HG03159 (cell line): ENCODE results near the gene OR4F6.
"Not testable (repeated sequence)": the region's sequence is repeated elsewhere in the genome, so short reads cannot be mapped to it uniquely, and the experiment has no call there.

Experiments
- ATAC-seq: cut with Tn5 transposase; IDR thresholded peaks from one replicate; pipeline ENCODE4 v1.9.1; 2021; ENCODE audit warnings: mild to moderate bottlenecking, moderate library complexity; ENCODE audit not compliant: unreplicated experiment

Gene OR4F6, protein sequence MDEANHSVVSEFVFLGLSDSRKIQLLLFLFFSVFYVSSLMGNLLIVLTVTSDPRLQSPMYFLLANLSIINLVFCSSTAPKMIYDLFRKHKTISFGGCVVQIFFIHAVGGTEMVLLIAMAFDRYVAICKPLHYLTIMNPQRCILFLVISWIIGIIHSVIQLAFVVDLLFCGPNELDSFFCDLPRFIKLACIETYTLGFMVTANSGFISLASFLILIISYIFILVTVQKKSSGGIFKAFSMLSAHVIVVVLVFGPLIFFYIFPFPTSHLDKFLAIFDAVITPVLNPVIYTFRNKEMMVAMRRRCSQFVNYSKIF

DNA sequence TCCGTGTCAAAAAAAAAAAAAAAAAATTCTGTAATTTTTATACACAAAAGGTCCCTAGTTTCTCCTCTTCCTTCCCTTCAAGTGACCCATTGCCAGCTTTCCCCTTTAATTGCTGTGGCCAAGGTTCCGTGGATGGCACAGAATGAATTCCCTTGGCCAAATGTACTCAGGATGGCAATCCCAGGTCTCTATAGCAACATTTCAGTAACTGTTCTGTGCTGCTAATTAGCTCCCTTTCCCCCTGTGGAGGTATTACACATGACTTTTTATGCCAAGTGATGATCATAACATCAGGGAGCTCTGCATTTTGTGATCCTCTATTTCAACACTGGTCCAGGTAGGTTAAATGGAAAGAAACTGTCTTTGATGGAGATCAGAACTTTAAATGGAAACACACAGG is at the start of gene OR4F6:
OR4F6 (plus strand) TSS at position 301 of the 400 bp plus-strand sequence. CDS start 2,211 bp downstream, outside the sequence.
- ATAC-seq = no peak

DNA sequence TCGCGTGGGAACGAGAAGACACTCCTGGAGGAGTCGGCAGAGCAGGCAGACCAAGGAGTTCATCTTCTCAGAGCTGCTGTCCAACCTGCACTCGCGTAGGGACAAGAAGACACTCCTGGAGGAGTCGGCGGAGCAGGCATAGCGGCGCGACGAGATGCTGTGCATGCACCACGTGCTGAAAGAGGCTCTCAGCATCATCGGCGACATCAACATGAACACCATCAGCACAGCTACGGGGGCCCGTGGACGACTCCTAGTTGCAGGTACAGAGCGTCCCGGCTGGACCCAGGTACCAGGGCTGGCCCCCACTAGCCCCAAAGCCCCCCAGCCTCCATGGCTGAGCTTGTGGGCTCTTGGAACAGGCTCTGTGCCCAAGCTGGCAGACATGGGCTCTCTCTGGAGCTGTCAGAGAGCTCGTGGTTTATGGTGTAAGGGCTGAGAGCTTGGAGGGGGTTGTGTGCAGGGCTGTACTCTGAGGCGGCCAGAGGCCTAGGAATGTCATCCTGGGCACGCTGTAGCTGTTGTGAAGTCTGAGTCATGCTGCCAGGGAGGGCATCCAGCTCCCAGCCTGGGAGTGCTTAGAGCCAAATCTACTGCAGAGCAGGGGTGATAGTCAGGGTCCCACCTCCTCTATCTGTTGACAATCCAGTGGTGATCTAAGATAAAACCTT is 38.5 kb upstream of the OR4F6 start:
- not testable (repeated sequence) for ATAC-seq

DNA sequence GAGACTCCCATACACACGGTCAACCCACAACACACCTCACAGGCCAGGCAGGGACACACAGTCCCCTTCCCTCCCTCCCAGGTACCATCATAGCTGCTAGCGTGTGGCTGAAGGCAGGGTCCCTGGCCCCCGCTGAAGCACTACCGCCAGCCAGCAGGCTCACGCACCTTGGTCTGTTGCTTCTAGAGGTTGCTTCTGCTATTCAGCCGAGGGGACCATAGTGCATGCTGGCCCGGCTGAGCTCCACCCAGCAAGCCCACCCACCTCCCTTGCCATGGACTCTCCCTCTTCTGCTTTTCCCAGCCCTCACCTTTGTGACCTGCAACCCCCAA is 38.0 kb upstream of the OR4F6 start:
- ATAC-seq = not testable (repeated sequence)

DNA sequence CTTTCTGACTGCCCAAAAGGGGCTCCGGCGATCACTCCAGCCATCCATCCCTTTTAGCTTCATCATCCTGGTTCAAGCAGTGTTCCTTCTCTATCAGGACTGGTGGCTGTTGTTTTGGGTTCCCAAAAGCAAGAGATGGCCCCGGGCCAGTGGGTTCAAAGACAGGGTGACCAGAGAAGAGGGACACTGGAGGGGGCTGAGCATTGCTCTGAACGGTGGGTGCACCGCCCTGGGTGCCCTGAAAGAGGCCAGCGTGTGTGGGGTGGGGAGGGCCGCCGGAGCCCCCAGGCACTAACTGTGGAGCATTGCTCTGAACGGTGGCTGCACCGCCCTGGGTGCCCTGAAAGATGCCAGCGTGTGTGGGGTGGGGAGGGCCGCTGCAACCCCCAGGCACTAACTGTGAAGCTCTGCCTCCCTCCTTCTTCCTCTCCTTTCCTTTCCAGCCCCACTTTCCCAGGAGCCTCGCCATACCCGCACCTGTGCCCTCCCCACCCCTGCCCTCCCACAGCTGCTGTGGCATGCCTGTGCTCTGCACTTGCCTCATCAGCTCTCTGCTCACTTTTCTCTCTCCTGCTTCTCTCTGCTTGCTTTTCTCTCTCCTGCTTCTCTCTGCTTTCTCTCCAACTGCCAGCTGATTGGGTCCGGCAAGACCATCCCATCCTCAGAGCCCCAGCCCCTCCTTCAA is 37.4 kb upstream of the OR4F6 start:
- no peak for ATAC-seq

DNA sequence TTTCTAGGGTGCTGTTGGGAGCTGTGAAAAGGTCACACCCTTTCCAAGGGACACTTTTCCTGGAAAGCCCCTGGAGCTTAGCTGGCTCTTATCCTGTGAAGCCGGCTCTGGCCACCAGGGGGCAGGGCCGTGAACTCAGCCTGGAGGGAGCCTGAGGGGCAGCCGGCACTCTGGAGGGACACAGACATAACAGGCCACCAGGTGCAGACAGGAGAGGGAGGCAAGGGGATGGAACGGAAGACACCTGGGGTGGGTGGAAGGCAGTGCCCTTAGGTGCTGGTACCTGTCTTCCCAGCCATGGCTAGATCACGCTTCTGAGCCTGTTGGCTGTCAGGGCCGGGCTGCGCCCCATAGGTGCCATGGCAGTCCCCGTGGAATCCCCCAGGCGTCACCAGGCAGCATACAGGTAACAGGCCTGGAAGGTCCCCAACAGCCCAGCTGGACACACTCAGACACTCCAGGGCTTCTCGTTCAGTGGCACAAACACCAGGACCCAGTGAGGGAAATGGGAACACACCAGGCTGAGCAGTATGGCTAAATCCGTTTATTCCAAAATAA is 36.1 kb upstream of the OR4F6 start:
- ATAC-seq = not testable (repeated sequence)

DNA sequence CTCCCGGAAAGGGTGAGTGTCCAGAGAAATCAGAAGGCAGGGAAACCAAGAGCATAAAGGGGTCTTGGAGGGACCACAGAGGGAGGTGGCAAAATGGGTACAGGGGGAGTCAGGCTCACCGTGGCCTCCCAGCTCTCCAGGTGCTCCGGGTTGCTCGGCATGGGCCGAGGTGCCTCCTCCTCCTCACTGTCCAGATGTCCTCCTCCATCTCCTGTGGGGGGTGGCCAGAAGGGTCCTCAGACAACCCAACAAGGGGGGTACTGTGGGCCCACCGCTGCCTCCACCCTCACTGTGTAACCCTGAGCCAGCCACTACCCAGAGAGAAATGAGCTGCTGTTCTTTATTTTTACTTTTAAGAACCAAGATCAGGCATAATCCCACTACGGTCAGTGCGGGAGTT is 30.4 kb upstream of the OR4F6 start:
- ATAC-seq = no peak

DNA sequence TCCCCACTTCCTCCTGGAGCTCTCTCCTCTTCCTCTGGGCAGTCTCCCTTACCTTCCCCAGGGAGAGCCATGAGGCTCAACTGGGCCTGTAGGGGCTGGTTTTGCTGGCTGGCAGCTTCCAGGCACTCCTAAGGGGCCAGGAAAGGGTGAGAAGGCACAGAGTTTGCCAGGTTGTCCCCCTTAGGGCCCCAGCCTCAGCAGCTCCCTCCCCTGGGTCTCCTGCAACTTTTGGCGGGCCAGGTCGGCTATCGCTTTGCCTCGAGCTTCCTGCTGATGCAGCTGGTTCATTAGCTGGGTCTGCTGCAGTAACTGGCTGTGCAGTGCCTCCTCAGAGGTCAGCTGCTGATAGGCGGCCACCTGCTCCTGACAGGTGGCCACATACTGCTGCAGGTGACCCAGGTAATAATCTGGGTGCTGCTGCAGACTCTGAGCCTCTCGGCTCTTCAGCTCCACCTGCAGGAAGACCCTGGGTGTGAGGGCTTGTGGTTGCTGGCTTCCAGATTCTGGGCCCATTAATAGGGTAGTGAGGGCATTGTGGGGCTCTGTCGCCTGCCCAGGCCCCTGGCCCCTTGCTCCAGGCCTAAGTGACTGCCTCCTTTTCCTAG is 29.7 kb upstream of the OR4F6 start:
- ATAC-seq = no peak

DNA sequence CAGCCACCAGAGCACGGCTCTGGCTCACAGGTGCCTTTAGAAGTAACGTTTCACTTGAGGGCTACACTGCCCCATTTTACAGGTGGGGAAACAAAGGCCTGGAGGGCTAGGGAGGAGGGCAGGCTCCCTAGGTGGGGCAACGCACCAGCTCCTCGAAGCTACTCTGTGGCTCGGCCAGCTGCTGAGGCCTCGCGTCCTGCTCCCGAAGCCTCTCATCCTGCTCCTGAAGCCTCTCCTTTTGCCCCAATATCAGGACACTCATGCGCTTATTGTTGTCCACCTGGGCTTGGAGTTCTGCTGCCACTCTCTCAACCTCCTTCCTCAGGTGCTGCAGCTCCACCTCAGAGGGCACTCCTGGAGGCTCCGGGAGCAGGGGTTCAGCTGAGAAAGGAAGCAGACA is 28.2 kb upstream of the OR4F6 start:
- no peak for ATAC-seq

DNA sequence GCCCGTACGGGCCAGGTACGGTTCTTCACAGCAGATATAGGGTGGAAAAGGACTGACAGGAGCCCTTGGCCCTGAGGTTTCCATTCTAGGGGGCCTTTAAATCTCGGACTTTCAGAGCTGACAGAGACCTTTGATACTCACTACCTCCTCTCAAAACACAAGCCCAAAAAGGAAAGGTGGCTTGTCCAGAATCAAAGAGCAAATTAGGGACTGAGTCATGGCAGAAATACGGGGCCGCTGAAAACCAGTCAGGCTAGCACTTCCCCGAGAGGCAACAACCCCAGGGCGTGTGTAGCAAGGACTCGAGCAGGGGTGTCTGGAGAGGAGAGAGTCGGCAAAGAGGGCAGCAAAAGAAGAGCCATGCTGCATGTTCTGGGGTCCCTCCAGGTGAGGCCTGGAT is 24.7 kb upstream of the OR4F6 start:
- not testable (repeated sequence) for ATAC-seq

DNA sequence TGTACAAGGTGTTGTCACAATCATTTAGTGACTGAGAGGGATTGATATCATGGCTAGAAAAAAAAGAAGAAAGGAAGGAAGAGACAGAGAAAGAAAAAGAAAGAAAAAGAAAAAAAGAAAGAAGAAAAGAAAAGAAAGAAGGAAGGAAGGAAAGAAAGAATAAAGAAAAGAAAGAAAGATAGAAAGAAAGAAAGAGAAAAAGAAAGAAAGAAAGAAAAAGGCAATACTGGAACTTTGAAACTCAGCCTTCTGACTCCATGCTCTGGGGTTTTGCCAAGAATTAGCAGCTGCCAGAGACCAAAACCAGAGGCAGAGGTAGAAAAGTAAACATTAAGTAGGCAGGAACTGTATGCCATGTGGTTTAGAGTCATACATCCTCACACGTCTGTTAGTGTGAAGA is 23.1 kb upstream of the OR4F6 start:
- not testable (repeated sequence) for ATAC-seq

DNA sequence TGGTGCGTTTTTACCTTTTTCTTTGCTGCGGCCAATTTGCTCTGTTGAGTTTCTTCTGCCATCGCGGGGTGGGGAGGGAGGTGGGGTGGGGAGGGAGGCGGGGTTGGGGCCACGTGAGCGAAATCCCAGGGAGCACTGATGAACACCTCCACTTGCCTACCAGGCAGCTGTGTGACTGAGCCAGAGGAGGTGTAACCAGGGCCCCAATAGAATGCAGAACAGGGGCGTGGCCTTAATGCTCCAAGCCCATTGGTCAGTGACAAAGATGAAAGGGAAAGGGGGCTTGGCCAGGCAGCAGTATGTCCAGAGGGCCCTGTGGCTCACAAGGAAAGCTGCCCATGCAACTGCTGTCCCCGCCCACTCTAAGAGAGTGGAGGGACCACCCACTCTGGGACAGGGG is 21.4 kb upstream of the OR4F6 start:
- no peak for ATAC-seq

DNA sequence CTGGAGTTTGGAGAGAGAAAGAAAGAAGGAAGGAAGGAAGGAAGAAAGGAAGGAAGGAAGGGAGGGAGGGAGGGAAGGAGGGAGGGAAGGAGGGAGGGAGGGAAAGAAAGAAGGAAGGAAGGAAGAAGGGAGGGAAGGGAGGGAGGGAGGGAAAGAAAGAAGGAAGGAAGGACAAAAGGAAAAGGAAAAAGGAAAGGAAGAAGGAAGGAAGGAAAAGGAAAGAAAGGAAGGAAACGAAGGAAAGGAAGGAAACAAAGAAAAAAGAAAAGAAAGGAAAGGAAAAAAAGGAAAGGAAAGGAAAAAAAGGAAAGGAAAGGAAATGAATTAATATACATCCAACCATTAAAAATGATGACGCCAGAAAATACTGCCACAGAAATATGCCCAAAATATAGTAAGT is 18.7 kb upstream of the OR4F6 start:
- ATAC-seq = no peak

DNA sequence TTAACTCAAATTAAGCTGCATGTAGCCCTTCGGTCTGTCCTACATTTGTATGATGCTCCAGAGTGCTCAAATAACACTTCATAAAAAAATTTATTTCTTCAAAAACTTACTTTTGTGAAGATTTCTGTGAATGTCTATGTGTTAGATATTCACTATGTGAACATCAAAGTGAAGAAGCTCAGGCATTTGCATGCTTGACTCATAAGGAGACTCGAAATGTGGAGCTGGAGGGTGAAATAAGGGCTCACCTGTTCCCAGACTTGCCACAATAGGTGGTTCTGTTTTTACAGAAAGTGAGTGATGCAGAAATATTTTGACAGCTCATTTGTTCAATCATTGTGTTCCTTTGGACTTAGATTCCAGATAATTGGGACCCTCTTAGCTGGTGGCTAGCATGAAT is 16.9 kb upstream of the OR4F6 start:
- ATAC-seq = not testable (repeated sequence)

DNA sequence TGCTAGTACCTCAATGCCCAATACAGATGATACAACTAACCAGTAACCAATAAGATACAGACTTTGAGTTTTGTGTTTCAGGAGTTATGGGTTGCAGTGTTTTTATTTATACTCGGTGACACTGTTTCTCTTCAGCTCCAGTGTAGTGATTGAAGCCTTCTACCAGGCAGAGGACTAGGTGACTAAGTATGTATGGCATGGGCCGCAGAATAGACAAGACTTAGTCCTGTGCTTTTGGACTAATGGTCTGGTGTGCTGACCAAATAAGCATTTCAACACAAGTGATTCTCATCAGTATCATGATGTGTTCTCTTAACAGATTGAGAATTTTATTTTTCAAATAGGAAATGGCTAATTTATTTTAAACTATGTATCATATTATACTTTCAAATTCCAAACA is 15.3 kb upstream of the OR4F6 start:
- ATAC-seq = not testable (repeated sequence)

DNA sequence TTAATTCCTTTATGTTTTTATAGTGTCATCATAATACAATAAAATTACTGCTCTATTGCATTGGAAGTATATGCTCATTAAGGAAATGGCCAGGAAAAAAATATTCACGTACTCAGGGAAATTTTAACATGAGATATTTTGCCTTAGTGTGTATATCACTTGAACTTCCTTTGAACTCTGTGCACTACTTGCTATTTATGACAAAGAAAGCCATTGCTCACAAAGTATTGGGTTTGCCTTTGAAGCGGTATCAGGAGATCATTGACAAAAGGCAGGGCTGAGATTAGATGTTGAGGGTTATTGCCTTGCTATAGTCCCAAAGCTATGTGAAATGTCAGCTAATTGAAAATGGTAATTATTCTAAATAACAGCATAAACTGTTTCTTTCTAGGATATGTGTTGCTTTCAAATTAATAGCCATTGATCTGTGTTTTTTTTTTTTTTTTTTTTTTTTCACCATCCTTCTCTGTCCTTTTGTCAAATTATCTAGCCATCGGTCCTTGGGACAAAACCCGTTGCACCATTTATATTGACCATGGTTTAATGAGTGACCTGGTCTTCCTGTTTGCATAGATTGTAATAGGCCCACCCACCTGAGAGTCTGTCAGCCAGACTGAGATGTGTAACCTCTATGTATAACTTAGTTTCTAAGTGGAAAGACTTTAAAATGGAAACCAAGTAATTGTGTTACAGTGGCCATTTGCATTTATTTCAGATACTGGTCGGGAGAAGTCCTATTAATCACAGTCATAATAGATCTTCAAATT is 14.6 kb upstream of the OR4F6 start:
- ATAC-seq = not testable (repeated sequence)

DNA sequence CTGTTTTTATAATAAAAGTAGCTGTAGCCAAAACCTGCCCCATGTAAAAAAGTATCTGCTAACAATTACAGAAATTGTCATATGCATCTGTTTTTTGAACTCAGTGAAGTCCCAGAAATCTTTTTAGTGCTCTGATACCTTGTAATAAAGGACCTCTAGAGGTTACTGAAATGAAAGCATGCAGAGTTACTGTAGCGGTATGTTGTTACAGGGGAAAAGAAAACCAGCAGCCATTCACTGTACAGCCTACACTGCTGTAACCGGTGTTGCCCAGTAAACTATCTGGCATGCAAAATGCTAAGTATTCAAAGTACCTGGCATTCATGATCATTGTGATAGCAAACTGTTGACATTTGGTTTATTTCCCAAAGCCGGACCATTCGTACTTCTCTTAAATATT is 12.6 kb upstream of the OR4F6 start:
- not testable (repeated sequence) for ATAC-seq

DNA sequence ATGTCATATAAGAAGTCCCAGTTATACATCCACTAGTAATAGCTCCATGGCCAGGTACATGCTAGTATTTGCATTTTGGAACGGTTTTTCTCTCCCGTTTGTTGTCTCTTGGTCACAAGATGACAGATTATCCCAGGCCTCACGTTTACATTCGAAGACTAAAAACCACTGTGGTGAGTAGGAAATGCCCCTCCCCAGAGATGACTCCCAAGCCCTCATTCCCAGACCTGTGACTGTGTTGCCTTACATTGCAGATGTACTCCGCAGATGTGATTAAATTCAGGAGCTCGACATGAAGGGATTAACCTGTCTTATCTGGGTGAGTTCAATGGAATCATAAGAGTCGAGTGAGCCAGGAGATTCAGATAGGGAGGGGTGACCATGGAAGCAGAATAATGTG is 9.3 kb upstream of the OR4F6 start:
- ATAC-seq = not testable (repeated sequence)

DNA sequence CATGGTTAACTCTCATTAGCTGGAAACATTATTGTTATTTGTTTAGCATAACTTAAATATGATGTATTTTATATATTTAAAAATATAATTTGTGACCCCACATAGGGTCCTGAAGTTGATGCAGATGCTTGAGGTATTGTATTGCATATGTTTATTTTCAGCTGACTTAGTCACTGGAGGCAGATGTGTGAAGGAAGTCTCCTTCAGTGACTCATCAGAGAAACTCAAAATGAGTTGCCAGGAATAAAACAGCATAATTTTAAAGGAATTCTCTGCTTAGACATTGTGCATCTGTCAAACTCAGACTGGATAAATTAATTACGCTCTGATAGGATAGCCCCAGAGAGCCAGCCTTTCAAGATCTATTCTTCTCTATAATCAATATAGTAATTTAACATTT is 7.9 kb upstream of the OR4F6 start:
- ATAC-seq = no peak

DNA sequence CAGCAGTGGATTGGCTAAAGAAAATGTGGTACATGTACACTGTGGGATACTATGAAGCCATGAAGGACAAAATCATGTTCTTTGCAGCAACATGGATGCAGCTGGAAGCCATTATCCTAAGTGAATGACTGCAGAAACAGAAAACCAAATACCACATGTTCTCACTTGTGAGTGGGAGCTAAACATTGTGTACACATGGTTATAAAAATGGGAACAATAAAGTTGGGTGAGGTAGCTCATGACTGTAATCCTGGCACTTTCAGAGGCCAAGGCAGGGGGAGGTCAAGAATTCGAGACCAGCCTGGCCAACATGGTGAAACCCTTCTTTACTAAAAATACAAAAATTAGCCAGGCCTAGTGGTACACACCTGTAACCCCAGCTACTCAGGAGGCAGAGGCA is 3.6 kb upstream of the OR4F6 start:
- ATAC-seq = no peak

DNA sequence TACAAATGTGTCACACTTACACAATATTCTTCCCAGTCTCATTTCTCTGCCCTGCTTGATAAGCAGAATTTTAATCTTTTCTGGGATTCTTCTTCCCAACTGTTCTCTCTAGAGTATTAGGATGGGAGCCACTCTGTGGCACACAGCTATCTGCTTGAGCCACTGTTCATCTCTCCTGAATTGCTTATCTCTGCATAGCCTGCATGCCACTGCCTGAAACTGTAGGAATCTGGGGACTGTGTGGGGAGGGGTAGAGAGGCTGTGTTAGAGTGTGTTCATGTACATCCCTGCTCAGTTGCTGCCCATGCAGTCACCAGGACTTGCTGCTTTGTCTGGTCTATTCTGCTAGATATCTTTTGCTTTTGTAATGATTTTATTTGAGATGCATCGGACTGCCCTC is 2.3 kb upstream of the OR4F6 start:
- ATAC-seq = no peak

DNA sequence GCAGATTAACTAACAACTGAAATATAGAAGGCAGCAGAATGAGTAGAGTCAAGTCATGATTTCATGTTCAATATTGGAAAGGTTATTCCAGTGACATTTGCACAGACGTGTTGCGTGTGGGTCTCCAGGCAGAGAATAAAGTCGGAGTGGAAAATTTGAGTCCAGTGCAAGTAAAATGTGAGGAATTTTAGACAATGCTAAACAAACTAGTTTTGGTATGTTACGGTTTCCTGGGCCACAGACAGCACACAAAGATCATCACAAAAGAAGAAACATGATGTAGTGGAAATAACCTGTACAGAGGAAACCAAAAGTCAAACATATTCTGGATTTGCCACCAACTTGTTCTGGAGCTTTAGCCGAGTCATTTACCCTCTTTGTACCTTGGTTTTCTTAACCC is 367 bp downstream of the OR4F6 start:
- no peak for ATAC-seq
